Measurements from ENCODE around the gene RHBG. TPM values are rescaled to one million over a fixed set of nuclear protein-coding genes. Genes with fewer than 3 reads are reported as not detected.

The RHBG gene
- total RNA-seq, 1 donor from 2014 or later: not detected

DNA sequence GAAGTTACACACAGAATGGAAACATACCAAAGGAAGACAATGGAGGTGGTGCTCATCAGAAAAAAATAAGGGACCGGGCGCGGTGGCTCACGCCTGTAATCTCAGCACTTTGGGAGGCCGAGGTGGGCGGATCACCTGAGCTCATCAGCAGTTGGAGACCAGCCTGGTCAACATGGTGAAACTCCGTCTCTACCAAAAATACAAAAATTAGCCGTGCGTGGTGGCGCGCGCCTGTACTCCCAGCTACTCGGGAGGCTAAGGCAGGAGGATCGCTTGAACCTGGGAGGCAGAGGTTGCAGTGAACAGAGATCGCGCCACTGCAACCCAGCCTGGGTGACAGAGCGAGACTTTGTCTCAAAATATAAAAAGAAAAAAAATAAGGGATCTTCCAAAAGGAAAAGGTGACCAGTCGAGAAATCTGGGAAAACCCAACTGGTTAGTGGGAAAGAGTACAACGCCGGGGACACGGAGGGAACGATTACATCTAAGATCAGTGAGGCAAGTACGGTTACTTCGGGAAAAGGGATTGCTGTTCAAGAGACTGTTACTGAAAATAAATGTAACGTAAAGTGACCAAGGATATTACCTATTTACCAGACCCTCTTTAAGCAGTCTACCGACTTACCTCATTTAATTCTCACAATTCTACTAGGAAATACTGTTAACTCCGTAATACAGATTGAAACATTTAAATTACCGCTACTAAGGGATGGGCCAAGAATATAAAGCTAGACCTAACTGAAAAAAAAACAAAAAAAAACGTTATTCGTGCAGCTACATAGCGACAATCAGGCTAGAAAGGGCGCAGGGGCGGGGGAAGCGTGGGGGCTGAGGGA, 31.7 kb upstream of the RHBG start:
- TF ChIP-seq CTCF (IDR thresholded peaks at IDR 0.05; ENCODE audit: partially characterized antibody, unreplicated experiment): no peak
- H3K36me3 Mint-ChIP-seq (ENCODE audit: unreplicated experiment): no peaks in the 10 kb centered on the region
- peaks cover 23% of the 10 kb centered on the region for H3K4me1 Mint-ChIP-seq (ENCODE audit: low read depth, unreplicated experiment)
- H3K27me3 Mint-ChIP-seq (ENCODE audit: unreplicated experiment): peaks cover 4% of the 10 kb centered on the region
- no peak for DNase-seq
- peak overlapping the region; percentile 100 for H3K4me3 Mint-ChIP-seq (ENCODE audit: unreplicated experiment)
- H3K9me3 Mint-ChIP-seq (ENCODE audit: unreplicated experiment): peaks cover 4% of the 10 kb centered on the region
- peak overlapping the region; percentile 97 for H3K27ac Mint-ChIP-seq (ENCODE audit: unreplicated experiment)

DNA sequence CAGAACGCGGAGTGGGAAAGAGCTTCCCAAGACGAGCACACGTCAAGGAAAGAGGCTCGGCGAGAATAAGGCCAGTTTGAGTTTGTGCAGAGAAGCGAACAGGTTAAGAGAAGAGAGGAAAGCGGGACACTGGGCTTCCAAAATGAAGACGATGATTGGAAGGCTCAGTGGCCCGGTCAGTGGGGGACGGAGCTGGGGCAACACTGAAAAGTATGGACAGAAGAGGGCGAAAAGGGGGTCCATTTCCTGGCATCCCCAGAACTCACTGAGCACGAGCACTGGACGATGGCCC, 31.2 kb upstream of the RHBG start:
- Mint-ChIP-seq H3K4me1 (ENCODE audit: low read depth, unreplicated experiment) (peaks cover 27% of the 10 kb centered on the region), H3K36me3 (ENCODE audit: unreplicated experiment) (no peaks in the 10 kb centered on the region), H3K27ac (ENCODE audit: unreplicated experiment) (peak overlapping the region; percentile 97), H3K27me3 (ENCODE audit: unreplicated experiment) (peaks cover 4% of the 10 kb centered on the region), H3K4me3 (ENCODE audit: unreplicated experiment) (peak overlapping the region; percentile 100), H3K9me3 (ENCODE audit: unreplicated experiment) (peaks cover 4% of the 10 kb centered on the region)
- no peak for TF ChIP-seq CTCF (IDR thresholded peaks at IDR 0.05; ENCODE audit: partially characterized antibody, unreplicated experiment)
- no peak for DNase-seq

DNA sequence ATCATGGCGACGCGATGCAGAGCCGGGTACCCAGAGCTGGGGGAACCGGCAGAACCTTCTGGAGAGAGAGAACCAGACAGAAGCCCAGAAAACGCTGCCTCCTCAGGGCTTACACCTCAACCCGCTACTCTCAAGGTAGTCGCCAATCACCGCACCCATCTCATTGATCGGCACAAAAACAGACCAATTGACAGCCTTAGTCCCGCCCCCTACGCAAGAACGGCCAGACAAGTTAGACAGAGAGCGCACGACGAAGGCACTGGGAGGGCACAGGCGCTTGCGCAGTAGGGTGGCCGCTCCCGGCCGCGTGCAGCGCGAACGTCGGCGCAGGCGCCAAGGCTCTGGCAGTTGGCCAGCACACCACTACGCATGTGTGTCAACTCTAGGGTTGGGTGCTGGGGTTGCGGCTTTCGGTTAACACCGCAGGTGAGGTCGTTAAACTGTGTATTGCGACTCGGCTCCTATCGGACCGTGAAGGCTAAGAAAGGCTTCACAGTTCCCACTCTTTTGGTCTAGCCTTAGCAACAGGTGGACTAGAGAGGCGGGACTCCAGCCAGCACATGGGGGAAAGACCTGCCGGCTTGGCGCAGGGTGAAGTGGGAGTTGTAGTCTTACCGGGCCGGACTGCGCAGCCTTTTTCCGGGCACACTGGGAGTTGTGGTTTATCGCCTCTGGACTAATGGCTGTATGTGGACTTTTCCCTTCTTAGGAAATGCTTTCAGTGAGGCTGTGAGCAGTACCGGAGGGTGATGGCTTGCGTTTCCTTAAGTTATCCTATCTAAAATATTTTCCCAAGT, 30.6 kb upstream of the RHBG start, which contains the start of the genes CCT3 and TSACC:
TSS of gene CCT3 (minus strand) at position 113 of the 797 bp plus-strand sequence. CDS start at position 5, 108 bp downstream.
TSS of gene TSACC (plus strand) at position 347 of the 797 bp plus-strand sequence. CDS start 1,232 bp downstream, outside the sequence.
- peaks cover 33% of the 10 kb centered on the region for H3K4me1 Mint-ChIP-seq (ENCODE audit: low read depth, unreplicated experiment)
- no peak for TF ChIP-seq CTCF (IDR thresholded peaks at IDR 0.05; ENCODE audit: partially characterized antibody, unreplicated experiment)
- peak within 1 kb of the TSS; percentile 100 for H3K4me3 Mint-ChIP-seq (ENCODE audit: unreplicated experiment)
- DNase-seq: peak; percentile 99
- H3K36me3 Mint-ChIP-seq (ENCODE audit: unreplicated experiment): no peaks in the 10 kb centered on the region
- H3K9me3 Mint-ChIP-seq (ENCODE audit: unreplicated experiment): peaks cover 4% of the 10 kb centered on the region
- H3K27me3 Mint-ChIP-seq (ENCODE audit: unreplicated experiment): peaks cover 4% of the 10 kb centered on the region
- H3K27ac Mint-ChIP-seq (ENCODE audit: unreplicated experiment): peak within 1 kb of the TSS; percentile 97

GRCh38 chr1:156342166-156342955, 26.6 kb upstream of the RHBG start:
- Mint-ChIP-seq H3K36me3 (ENCODE audit: unreplicated experiment) (no peaks in the 10 kb centered on the region), H3K27ac (ENCODE audit: unreplicated experiment) (peak overlapping the region; percentile 69), H3K9me3 (ENCODE audit: unreplicated experiment) (peaks cover 4% of the 10 kb centered on the region), H3K27me3 (ENCODE audit: unreplicated experiment) (peaks cover 3% of the 10 kb centered on the region), H3K4me1 (ENCODE audit: low read depth, unreplicated experiment) (peaks cover 37% of the 10 kb centered on the region), H3K4me3 (ENCODE audit: unreplicated experiment) (peak overlapping the region; percentile 1)
- DNase-seq: no peak
- no peak for TF ChIP-seq CTCF (IDR thresholded peaks at IDR 0.05; ENCODE audit: partially characterized antibody, unreplicated experiment)

All from glutamatergic neuron (in vitro differentiated cells).